Measurements from ENCODE around the gene MFN1.

The MFN1 gene

DNA sequence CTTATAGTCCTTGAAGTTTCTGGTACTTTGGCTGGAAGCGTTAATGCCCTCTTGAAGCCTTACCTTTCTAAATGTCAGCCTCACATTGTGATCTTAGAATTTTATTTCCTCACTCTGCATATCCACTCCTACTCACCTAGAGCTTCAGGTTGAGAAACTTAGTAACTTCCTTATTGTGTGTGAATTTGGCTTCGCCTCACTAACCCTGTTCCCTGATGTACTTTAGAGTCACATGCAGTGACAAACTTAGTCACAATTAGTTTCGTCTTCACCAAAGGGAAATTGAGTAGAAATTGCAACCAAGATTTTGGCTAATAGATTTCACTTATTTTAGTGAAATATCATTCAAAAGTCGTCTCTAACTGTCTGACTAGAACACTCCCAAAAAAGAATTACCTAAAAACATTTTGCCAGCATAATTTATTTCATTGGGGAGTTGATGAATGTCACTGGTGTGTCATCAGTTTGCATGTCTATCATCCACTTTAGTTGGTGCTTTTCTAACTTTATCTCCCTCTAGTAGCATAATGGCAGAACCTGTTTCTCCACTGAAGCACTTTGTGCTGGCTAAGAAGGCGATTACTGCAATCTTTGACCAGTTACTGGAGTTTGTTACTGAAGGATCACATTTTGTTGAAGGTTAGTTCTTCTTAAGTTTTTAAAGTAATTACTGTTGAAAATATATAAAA, 960 bp downstream of the MFN1 start:
- DNase-seq (ENCODE audit: low read depth): no peak

DNA sequence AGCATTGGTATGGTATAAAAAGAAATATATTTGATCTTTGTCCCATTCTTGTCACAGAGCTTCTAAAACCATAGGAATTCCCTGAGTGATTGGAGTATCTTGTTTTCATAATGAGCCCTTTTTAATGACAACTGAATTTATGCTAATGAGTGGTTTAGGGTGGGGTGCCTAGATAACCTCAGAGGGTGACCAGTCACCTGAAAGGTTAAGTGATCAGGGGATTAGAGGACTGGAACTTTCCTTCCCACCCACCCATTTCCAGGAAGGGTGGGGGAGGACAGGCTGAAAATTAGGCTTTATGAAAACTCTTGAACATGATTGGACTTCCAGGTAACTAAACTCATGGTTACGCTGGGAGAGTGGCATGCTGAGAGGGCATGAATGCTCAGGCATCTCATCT, 8.5 kb downstream of the MFN1 start:
- DNase-seq (ENCODE audit: low read depth): no peak

DNA sequence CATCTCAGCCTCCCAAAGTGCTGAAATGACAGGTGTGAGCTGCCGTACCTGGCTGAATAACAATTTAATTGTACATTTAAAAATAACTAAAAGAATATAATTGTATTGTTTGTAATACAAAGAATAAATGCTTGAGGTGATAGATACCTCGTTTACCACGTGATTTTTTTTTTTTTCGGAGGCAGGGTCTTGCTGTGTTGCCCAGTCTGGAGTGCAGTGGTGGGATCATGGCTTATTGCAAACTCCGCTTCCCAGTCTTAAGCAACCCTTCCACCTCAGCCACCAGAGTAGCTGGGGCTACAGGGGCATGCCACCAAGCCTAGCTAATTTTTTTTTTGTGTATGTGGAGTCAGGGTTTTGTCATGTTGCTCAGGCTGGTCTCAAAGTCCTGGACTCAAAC, 15.8 kb downstream of the MFN1 start:
- DNase-seq (ENCODE audit: low read depth): no peak

DNA sequence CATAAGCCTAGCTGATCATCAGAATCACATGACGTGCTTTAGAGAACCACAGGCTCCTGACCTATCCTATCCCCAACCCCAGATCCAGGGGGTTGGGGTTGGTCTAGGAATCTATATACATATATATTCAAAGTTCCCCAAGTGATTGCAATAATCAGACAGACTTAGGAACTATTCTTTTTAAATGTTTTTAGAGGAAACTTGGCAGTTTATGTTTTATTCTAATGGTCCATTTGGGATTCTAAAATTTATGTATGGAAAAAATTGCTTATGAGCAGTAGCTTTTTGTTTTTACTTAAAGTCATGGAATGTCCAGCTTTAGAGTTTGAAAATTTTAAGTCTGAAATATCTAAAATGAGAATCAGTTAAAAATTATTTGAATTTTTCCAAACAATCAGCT, 22.1 kb downstream of the MFN1 start:
- no peak for DNase-seq (ENCODE audit: low read depth)

DNA sequence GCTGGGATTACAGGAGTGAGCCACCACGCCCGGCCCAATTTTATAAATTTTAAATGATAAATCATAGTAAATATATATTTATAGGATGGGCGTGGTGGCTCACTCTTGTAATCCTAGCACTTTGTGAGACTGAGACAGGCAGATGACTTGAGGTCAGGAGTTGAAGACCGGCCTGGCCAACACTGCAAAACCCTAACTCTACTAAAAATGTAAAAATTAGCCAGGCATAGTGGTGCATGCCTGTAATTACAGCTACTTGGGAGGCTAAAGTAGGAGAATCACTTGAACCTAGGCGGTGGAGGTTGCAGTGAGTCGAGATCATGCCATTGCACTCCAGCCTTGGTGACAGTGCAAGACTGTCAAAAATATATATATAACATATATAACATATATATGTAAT, 26.4 kb downstream of the MFN1 start:
- no peak for DNase-seq (ENCODE audit: low read depth)

DNA sequence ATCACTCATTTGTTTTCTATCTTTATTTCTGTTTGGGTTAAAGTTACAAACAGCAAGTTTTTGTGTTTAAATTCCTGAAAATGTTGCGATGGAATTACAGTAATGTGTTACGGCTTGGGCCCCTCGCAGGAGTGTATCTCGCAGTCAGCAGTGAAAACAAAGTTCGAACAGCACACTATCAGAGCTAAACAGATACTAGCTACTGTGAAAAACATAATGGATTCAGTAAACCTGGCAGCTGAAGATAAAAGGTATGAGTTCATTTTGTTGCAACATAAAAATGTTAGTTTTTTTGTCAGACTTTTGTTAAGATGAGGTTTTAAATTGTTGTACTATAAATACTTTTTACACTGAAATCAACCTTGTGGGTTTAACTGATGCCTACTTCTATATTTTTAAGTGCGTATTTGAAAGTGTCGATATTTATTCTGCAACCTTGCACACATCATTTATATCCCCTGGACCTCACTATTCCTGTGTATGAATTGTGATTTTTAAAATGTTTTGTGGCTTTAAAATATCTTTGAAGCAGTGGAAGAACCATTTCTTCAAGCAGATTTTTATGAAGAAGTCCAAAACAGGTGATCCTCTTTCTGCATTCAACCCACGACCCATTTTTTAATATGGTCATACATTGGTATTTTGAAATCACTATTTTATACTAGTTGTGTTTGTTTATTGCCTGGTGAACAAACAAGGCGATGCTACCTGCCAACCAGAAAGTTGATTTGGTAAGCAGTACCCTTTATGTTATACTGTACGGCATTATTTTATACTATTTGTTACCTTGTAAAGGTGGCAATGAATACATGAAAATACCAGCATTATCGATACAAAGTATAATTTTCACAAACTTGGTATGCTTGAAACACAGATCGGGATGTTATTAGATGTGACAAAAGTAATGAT, 27.8 kb downstream of the MFN1 start:
- DNase-seq (ENCODE audit: low read depth): no peak

DNA sequence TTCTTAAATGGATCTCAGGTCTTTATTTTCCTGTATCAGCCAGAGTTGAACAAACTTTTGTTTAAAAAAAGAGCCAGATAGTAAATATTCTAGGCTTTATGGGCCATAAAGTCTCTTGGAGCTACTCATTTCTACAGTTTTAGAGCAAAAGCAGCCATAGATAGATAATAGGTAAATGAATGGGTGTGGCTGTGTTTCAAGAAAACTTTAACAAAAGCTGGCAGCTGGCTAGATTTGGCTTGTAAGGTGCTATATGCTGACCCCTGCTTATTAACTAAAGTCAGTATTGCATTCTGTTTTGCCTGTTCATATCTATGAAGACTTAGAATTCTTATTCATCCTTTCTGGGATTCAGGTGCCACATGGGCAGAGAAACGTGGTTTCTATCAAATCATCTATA, 29.0 kb downstream of the MFN1 start:
- no peak for DNase-seq (ENCODE audit: low read depth)

DNA sequence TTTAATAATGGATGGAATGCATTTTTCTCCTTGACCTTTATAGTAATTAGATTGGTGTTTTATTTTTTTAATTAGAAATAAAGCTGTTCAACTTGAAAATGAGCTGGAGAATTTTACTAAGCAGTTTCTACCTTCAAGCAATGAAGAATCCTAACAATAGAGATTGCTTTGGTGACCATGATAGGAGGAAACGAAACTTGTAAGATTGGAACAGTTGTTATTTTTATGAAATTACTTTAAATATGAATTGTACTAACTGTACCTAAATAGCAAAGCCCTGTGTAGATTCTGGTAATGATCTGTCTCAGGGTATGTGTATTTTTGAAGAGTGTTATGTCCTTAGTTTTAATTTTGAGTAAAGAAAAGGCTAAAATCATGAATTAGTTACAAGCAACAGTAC, 44.4 kb downstream of the MFN1 start:
- no peak for DNase-seq (ENCODE audit: low read depth)

DNA sequence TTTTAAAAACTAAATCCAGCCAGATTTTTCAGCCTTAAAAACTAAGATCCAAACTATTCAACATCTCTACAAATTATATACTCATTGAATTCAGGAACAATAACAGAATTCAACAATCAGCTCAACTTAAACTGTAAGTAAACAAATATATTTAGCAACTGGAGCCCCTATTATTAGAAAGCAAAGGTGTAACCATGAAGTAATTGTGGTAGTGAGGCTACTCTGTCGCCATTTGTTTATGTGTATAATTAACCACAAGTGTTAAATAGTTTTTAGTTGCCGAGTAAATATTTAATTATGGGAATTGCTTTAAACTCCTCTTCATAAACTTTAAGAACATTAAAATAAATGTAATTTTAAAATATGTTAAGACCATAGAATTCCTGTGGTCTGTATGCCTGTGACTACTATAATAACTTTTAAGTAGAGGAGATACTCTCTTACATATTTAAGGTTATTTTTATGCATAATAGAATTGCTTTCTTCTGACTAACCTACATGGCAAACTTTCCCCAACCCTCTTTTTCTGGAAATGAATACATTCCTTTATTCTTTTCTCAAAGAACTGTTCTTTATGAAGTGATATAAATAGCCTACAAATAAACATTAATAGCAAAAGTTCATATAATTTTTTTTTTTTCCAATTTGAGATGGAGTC, 51.2 kb downstream of the MFN1 start:
- DNase-seq (ENCODE audit: low read depth): no peak

DNA sequence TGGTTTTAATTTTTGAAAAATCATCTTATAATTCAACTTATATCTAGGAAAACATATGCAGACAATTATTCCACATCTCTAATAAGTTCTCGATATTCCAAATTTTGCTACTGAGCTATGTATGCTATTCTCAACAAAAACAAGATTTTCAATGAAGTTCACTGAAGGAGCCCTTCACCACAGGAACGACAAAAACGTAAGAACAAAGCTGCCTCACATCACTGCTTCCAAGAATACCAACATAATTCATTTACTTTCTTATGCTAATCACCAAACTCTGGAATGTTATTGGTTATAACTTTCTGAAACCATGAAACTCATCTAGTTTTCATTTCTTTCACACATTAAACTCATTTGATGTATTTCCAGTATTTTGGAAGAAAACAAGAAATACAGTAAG, 54.1 kb downstream of the MFN1 start:
- no peak for DNase-seq (ENCODE audit: low read depth)

DNA sequence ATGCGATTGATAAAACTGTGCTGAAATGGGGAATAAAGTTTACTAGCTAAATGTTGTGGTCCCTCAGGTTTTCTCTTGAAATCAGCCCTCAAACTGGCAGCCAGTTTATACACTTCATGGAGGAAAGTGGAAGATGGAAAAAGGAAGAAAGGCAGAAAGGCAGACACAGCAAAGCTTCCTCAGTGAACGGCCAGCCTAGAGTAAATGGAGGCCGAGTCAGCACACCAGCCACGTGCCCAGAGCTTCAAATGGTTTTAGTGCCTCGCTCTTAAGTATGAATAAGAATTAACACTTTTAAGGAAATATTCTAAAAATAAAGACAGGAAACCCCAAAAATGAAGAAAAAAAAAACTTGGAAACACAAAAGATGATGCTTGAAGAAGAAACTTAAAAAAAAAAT, 55.5 kb downstream of the MFN1 start:
- no peak for DNase-seq (ENCODE audit: low read depth)

DNA sequence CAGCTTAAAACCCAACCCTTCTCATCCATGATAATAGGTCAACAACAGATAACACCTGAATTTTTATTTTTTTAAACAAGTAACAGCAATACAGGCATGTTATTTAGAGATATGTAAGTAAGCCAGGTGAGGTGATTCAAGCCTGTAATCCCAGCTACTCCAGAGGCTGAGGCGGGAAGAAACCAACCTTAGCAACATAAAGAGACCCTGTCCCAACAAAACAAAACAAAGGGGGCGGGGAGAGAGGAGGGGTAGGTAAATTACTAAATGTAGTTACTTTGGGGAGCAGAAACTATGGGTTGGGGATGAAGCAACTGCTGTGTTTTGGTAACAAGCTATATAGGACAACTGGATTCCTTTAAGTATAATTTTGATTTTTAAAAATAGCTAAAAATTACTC, 56.8 kb downstream of the MFN1 start:
- DNase-seq (ENCODE audit: low read depth): no peak

DNA sequence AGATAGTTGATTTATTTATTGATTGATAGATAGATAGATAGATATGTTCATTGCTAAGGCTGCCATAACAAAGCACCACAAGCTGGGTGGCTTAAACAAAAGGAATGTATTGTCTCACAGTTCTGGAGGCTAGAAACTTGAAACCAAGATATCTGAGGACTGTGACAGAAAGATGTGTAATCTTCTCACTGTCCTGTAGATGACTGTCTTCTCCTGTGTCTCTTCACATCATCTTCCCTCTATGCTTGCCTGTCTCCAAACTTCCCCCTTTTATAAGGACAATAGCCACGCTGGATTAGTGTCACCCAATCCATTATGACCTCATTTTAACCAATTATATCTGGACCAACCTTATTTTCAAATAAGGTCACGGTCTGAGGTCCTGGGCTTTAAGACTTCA, 62.8 kb downstream of the MFN1 start:
- DNase-seq (ENCODE audit: low read depth): no peak

DNA sequence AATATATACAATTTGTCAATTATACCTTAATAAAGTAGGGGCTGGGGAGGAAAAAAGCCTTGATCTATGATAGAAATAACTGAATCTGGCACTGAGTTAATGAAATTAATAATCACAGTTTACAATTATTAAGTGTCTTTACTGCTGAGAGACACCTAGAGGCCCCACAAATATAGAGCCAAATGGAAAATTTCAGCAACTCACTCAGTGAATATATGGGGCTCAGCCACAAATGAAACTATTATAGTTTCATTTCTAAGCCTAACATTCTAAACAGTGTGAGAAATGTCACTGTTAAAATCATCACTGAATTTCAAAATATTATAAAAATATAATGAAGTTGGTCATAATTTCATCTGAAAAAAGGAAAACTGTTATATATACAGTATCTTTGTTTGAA, 63.5 kb downstream of the MFN1 start:
- no peak for DNase-seq (ENCODE audit: low read depth)

DNA sequence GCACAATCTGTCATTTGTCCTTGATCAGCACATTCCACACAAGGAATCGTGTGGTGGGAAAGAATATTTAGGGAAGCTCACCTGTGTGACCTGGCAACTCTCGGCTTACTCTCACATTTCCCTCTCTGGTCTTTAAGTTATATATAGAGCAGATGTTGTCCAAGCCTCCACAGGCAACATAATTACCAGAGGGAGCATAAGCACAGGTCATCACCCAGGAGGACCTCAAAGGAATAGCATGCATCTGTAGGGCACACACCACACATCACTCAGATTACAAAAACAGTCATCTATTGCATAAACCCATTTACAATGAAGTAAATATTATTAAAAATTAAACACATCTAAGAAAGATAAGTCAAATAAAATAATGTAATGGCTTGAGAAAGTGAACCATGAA, 67.3 kb downstream of the MFN1 start:
- no peak for DNase-seq (ENCODE audit: low read depth)

DNA sequence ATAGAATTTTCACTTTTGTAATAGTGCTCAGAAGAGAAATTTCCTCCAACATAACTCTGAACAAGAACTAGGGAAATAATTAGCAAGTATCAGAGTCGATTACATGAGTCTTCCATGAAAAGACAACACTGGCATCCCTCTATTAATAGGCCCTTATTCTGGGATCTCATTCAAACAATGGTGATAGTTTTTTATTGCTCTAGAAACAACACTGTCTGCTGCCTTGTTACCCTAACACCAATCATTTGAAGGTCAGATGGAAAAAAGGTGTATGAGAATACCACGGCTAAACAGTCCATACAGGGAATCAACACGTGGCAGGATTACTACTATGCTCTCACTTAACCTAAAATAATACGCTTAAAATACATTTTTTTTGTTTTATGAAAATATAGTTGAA, 67.9 kb downstream of the MFN1 start:
- DNase-seq (ENCODE audit: low read depth): no peak

DNA sequence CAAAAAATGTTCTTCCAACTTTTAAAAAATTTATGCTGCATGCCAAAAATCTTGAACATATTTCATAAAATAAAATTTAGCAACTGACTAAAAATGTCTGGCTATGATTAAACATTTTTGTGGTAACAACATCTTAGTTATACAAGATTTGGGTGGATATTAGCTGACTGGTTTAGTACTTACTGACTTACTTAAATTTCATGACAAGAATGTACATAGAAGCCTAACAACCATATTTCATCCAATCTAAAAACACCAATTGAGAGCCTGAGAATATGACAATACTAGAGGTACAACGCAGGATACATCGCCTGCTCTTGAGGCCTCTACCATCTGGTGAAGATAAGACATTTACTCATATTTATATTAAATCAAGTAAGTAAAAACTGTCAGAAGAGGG, 69.2 kb downstream of the MFN1 start:
- no peak for DNase-seq (ENCODE audit: low read depth)

DNA sequence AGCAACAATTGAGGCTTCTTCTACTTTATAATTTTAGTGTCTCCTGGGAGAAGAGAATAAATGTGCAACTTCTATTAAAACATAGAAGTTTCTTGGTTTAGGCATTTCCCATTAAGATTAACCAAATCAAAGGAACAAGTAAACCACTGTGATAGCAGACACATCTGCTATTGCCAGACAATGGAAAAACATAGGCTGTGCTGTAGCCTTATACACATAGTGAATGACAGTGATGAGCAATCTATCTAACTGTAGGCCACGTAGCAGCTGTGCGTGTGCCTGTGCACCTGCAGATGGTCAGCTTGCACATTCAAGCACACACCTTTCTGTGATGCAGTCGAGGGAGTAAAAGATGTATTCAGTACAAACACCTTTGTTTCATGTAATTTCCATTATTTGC, 71.1 kb downstream of the MFN1 start:
- no peak for DNase-seq (ENCODE audit: low read depth)

DNA sequence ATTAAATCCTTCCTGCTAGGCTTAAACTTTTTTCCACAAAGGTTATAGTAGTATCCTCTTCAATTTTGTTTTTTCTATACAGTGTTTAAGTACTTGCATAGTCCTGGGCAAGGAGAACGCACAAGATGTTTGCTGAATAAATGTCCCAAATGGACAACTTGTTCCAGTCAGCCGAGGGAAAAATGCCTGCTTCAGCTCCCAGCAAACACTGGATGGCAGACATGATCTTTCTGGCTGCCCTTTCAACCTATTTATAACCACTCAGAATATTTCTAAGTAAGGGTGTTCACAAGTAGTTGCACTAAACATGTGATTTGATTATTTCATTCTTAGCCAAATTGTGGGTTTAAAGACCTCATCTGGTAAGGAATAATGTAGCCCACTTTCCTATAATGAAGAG, 74.0 kb downstream of the MFN1 start:
- no peak for DNase-seq (ENCODE audit: low read depth)

DNA sequence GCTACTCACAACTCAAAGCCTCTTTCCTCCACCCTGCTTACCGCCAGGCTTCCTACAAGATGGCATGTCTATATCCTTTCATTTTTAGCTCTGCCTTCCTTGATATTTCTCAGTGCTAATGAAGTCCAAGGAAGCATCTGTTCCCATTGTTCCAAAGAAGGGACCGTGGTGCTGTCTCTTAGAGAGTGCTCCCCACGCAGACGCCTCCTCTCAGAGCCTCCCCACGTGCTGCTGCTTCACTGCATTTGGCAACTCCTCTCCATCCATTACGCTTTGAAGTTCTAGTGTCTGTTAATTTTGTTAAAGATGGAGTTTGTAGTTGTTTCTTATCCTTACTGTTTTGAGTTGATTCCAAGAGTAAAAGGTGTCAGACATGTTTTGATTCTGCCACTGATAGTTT, 77.6 kb downstream of the MFN1 start:
- no peak for DNase-seq (ENCODE audit: low read depth)

DNA sequence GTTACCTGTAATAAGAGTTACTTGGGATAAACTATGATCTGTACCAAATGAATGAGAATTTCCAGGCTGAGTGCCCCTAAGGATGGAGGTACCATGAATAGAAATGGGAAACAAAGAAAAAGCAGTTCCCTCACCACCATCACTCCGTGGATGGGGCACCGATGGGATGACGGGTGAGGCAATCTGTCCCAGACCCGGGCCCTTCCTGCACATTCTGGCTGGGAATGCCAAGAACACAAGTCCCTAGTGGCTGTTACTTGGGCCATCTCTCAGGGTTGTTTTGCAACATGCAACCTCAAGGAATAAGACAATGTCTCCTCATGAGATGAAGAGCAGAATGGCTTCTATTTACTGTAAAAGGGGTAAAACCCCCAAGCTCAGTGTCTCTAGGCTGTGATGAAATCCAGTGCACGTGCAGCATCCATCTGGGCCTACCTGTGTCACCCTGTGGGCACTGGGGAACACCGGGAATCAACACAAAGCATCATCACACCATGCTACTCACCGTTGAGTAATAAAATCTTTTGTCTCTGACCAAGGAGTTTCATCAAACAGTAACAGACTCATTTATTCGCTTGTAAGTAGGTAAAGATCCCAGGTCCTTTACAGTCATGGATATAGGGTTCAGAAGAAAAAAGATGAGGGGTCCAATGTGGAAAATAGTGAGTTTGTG, 81.5 kb downstream of the MFN1 start:
- no peak for DNase-seq (ENCODE audit: low read depth)

DNA sequence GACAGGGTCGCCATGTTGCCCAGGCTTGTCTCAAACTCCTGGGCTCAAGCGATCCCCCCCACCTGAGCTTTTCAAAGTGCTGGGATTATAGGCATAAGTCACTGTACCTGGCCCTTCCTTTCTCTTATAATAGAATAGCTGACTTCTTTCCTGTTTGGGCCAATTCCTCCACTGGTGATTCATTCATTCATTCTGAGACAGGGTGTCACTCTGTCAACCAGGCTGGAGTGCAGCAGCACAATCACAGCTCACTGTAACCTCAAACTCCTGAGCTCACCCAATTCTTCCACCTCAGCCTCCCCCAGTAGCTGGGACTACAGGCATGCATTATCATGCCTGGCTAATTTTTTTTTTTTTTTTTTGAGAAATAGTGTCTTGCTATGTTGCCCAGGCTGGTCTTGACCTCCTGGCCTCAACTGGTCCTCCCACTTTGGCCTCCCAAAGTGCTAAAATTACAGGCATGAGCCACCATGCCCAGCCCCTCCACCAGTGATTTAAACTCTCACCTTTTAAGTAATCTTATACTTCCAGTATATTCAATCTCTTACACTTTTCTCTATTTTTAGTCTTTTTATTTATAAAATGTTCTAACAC, 82.9 kb downstream of the MFN1 start:
- no peak for DNase-seq (ENCODE audit: low read depth)
